Uterine smooth muscle cell (primary cell): ENCODE measurements around the gene STK35. TPM values are rescaled to one million over a fixed set of nuclear protein-coding genes. Genes with fewer than 3 reads are reported as not detected.

ENCODE experiments used
- total RNA-seq: library from RNA; depleted of rRNA; stranded (reverse); fragments of >200 nt; gene quantifications from 2 replicates; pipeline ENCODE4 v1.2.3, GENCODE V29; 2014

Gene STK35
- total RNA-seq = 24.2 and 29.0 TPM in 2 replicates

DNA sequence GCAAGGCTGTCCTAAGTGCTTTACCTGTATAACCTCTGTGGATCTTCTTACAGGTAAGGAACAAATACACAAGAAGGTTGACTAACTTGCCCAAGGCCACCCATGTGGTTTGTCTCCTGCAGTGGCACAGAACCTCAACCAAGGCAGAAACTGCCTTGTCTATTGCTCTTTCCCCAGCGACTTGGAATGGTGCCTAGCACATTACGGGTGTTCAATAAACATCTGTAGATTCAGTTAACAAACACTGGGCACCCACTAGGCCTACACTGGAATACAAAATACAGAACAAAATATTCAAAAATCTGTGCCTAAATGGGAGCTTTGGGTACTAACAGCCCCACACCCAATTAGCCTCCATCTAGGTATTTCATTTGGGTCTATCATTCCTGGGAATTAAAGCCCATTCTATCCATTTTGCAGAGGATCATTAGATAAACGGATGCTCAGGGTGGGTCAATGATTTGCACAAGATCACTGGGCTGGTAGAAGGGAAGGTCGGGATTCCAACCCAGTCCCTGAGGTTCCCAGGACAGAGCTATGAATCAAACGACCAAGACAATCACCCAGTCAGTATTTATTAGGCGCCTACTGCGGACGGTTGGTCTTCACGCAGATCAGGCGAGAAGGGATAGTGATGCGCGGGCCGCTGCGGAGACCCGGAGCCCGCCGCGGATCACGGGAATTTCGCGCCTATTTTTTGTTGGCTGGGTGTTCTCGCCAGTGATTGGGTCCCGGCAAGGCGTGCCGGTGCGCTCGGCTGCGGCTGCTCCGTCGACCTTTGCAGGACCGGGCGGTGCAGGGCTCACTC, at the start of gene STK35:
Gene STK35, plus strand, starts transcription at position 771 of the 808 bp plus-strand sequence. CDS start 55 bp downstream, outside the sequence.

Other genes starting within 250 kb of the STK35 start
- gene SIRPA, start 206.4 kb upstream of the STK35 start, total RNA-seq = 8.2 and 11.5 TPM in 2 replicates
- gene PDYN, start 107.8 kb upstream of the STK35 start, total RNA-seq = not detected in 2 replicates
- not detected in 2 replicates for gene TGM3, start 194.2 kb downstream of the STK35 start, total RNA-seq